Liver (tissue), 3 donors: Measurements from ENCODE around the gene GAL3ST3.

Experiments
- ATF3 ChIP-seq: IDR thresholded peaks from 2 replicates; pipeline ENCODE4 v1.6.1; 2016; ENCODE audit warnings: antibody characterized with exemption
- CTCF ChIP-seq: fragments of 150-350 bp; IDR thresholded peaks from 2 replicates; pipeline ENCODE4 v1.5.1; 2017; ENCODE audit warnings: improper control_type of control experiment, low read depth, low read length; ENCODE audit not compliant: missing input control
- EGR1 ChIP-seq, 2 donors: IDR thresholded peaks; 2 replicates each; pipeline ENCODE4 v1.6.1; 2016 to 2018; ENCODE audit warnings: antibody characterized with exemption in 2 of 2, low read depth in 2 of 2
- GABPA ChIP-seq, 2 donors: IDR thresholded peaks in 1 of 2; conservative IDR thresholded peaks in 1 of 2; 2 replicates each; pipeline ENCODE4 v1.6.1; 2016; ENCODE audit warnings: antibody characterized with exemption in 2 of 2, mild to moderate bottlenecking in 1 of 2, moderate library complexity in 1 of 2
- MAX ChIP-seq: IDR thresholded peaks from 2 replicates; pipeline ENCODE4 v1.6.1; 2016; ENCODE audit warnings: antibody characterized with exemption
- RAD21 ChIP-seq, 2 donors: IDR thresholded peaks; 2 replicates each; pipeline ENCODE4 v1.6.1; 2016; ENCODE audit warnings: antibody characterized with exemption in 2 of 2, mild to moderate bottlenecking in 2 of 2
- REST ChIP-seq: IDR thresholded peaks from 2 replicates; pipeline ENCODE4 v1.6.1; 2016; ENCODE audit warnings: antibody characterized with exemption, mild to moderate bottlenecking
- RXRA ChIP-seq, 2 donors: IDR thresholded peaks; 2 replicates each; pipeline ENCODE4 v1.6.1; 2017 to 2018; ENCODE audit warnings: antibody characterized with exemption in 2 of 2, mild to moderate bottlenecking in 1 of 2
- TAF1 ChIP-seq: conservative IDR thresholded peaks from 2 replicates; pipeline ENCODE4 v1.6.1; 2016; ENCODE audit warnings: antibody characterized with exemption, mild to moderate bottlenecking
- YY1 ChIP-seq: IDR thresholded peaks from 2 replicates; pipeline ENCODE4 v1.6.1; 2016; ENCODE audit warnings: antibody characterized with exemption, mild to moderate bottlenecking
- donor health status: healthy.
- donor health status: healthy.

GRCh38 chr11:66015454-66015881 lies 33.5 kb downstream of the GAL3ST3 start:
- TF ChIP-seq ATF3: no peak
- TF ChIP-seq CTCF: no peak
- no peak for TF ChIP-seq REST
- TF ChIP-seq RAD21 (IDR thresholded peaks at IDR 0.05): no peak
- no peak for TF ChIP-seq RXRA (IDR thresholded peaks at IDR 0.05)
- no peak for TF ChIP-seq MAX
- TF ChIP-seq TAF1: no peak
- TF ChIP-seq EGR1 (IDR thresholded peaks at IDR 0.05; ENCODE audit: low read depth in 2 of 2): no peak
- TF ChIP-seq GABPA (IDR thresholded peaks at IDR 0.05 in 1 of 2, conservative IDR thresholded peaks at IDR 0.05 in 1 of 2): no peak
- no peak for TF ChIP-seq YY1
